K562 (cell line): ENCODE data around the gene THAP4. TPM values are rescaled to one million over a fixed set of nuclear protein-coding genes. Genes with fewer than 3 reads are reported as not detected.
"Not testable (repeated sequence)": the region's sequence is repeated elsewhere in the genome, so short reads cannot be mapped to it uniquely, and the experiment has no call there.

Experiments used
- ATAC-seq: fragments of 200-7000 bp; cut with Tn5 transposase; 3 replicates; pipeline ENCODE4 v1.9.1; 2020; ENCODE audit warnings: moderate library complexity
- BruUV-seq: library from RNA; stranded (reverse); fragments of 400-500 nt; replicated peaks from 2 replicates; lab custom pipeline; 2021; lab: Mats Ljungman, UMichigan
- CTCF ChIA-PET: fragments of 300-600 bp; formaldehyde crosslinking; extraction: SDS; loops from one replicate; lab custom pipeline; 2021; ENCODE audit warnings: low intra/inter-chr PET ratio; lab: Yijun Ruan, JAX
- POLR2A ChIA-PET: fragments of 300-600, 350-650 bp; sonication (Branson Sonifier 250); formaldehyde crosslinking; extraction: SDS; loops from one replicate; lab custom pipeline; 2021; ENCODE audit warnings: antibody characterized with exemption, inconsistent platforms; lab: Yijun Ruan, JAX
- DNase-seq, 4 experiments: peaks; one replicate each; pipeline versions ENCODE4 v3.0.0 to v3.0.0-alpha.2; 2011 to 2018; ENCODE audit warnings: low spot score in 3 of 4, mixed read lengths in 3 of 4; ENCODE audit errors: extremely low read depth in 1 of 4
- FAIRE-seq: peaks from 2 replicates; lab custom pipeline; 2011; peaks lifted over from hg19 to GRCh38; lab: Jason Lieb, UNC
- H2AFZ ChIP-seq: 2 replicates; pipeline ENCODE4 v1.6.0; 2011; ENCODE audit warnings: low read depth, low read length, control low read depth, inconsistent platforms
- H3K27ac ChIP-seq: fragments of 200-600 bp; 3 replicates; pipeline ENCODE4 v1.8.0; 2011; ENCODE audit warnings: low read depth, mild to moderate bottlenecking, control low read depth, inconsistent platforms, low read length, moderate library complexity, mixed read lengths; ENCODE audit errors: extremely low read depth
- H3K27me3 ChIP-seq, 2 experiments: fragments of 300-600 bp in 1 of 2; 2 replicates in 1 of 2; 3 replicates in 1 of 2; pipeline versions ENCODE4 v1.6.0 to v1.8.0; 2011; ENCODE audit warnings: inconsistent platforms in 2 of 2, low read length in 2 of 2, mild to moderate bottlenecking in 1 of 2, mixed read lengths in 1 of 2, moderate library complexity in 1 of 2; ENCODE audit not compliant: control insufficient read depth in 2 of 2, insufficient read depth in 2 of 2
- H3K36me3 ChIP-seq: fragments of 300-600 bp; 3 replicates; pipeline ENCODE4 v1.8.0; 2011; ENCODE audit warnings: mild to moderate bottlenecking, low read length, inconsistent platforms; ENCODE audit not compliant: control insufficient read depth, insufficient read depth
- H3K4me1 ChIP-seq, 2 experiments: fragments of 200-600 bp in 1 of 2; replicated peaks in 1 of 2; 2 replicates in 1 of 2; 3 replicates in 1 of 2; pipeline versions ENCODE4 v1.5.1 to v1.8.0; 2011; ENCODE audit warnings: inconsistent platforms in 2 of 2, low read length in 2 of 2, mild to moderate bottlenecking in 1 of 2, mixed read lengths in 1 of 2, moderate library complexity in 1 of 2; ENCODE audit not compliant: control insufficient read depth in 2 of 2, insufficient read depth in 2 of 2
- H3K4me2 ChIP-seq: 2 replicates; pipeline ENCODE4 v1.6.1; 2011; ENCODE audit warnings: low read length, control low read depth, inconsistent platforms, mixed read lengths; ENCODE audit not compliant: insufficient read depth
- H3K4me3 ChIP-seq: fragments of 200-600 bp; sonication (generic), shearing (Covaris generic); 2 replicates; pipeline ENCODE4 v1.5.1; 2016; ENCODE audit warnings: control low read depth, inconsistent platforms
- H3K79me2 ChIP-seq: fragments of 200-600 bp; 3 replicates; pipeline ENCODE4 v1.8.0; 2011; ENCODE audit warnings: low read length, inconsistent platforms; ENCODE audit not compliant: control insufficient read depth, insufficient read depth
- H3K9ac ChIP-seq, 2 experiments: 2 replicates each; pipeline versions ENCODE4 v1.6.0 to v1.6.1; 2011; ENCODE audit warnings: low read depth in 2 of 2, low read length in 2 of 2, control low read depth in 1 of 2, inconsistent platforms in 1 of 2, mild to moderate bottlenecking in 1 of 2, mixed read lengths in 1 of 2; ENCODE audit not compliant: insufficient read depth in 1 of 2
- H3K9me1 ChIP-seq: one replicate; pipeline ENCODE4 v1.6.0; 2011; ENCODE audit warnings: inconsistent platforms, mild to moderate bottlenecking, low read length, moderate library complexity; ENCODE audit not compliant: control insufficient read depth, insufficient read depth
- H3K9me3 ChIP-seq: replicated peaks from 2 replicates; pipeline ENCODE4 v1.5.1; 2011; ENCODE audit warnings: low read depth, low read length, inconsistent platforms; ENCODE audit not compliant: control insufficient read depth, insufficient read depth
- H4K20me1 ChIP-seq: replicated peaks from 2 replicates; pipeline ENCODE4 v1.6.1; 2011; ENCODE audit warnings: low read length, inconsistent platforms, mixed read lengths; ENCODE audit not compliant: control insufficient read depth, insufficient read depth
- L3MBTL2 ChIP-seq: fragments of 450-650 bp; IDR thresholded peaks from 2 replicates; pipeline ENCODE4 v1.6.1; 2016; ENCODE audit warnings: mild to moderate bottlenecking, moderate library complexity
- MYNN ChIP-seq, 2 experiments: sonication (generic); formaldehyde crosslinking in 1 of 2; IDR thresholded peaks; 2 replicates each; pipeline versions ENCODE4 v1.5.0 to v1.6.1; 2016 to 2020; ENCODE audit warnings: antibody characterized with exemption in 1 of 2, missing genetic modification reagents in 1 of 2
- SMAD4 ChIP-seq: fragments of 250-450 bp; sonication (Bioruptor Pico); conservative IDR thresholded peaks from 2 replicates; pipeline ENCODE4 v1.8.0; 2021; ENCODE audit warnings: inconsistent platforms, mild to moderate bottlenecking, moderate library complexity
- WGBS: fragments of 100-300 bp; shearing (Covaris generic); methylation state at CpG from one replicate; pipeline ENCODE4 v1.1.6; 2016; ENCODE audit warnings: low coverage, mixed read lengths; ENCODE audit not compliant: insufficient coverage; ENCODE audit errors: missing lambda C conversion rate; 5-methylcytosine and 5-hydroxymethylcytosine counted together
- in situ Hi-C: fragments of 300-500 bp; cut with MboI; formaldehyde crosslinking; loops from 4 replicates; pipeline ENCODE4 v1.15.0; 2018; ENCODE audit warnings: inconsistent platforms, mixed read lengths
- intact Hi-C: fragments of 100-400 bp; cut with micrococcal nuclease; formaldehyde crosslinking; loops from 2 replicates; pipeline ENCODE4 v1.14.2; 2022
- polyA plus RNA-seq, 8 experiments: library from polyadenylated mRNA; depleted of rRNA in 4 of 8; stranded (reverse) in 5 of 8; unstranded in 3 of 8; fragments of >200 nt; fragmentation: Nextera tagmentation in 2 of 8; fragmentation: Illumina TruSeq in 1 of 8; extraction: Ambion mirVana in 2 of 8; extraction: Trizol in 1 of 8; gene quantifications; 2 replicates each; pipeline versions ENCODE4 v1.2.1 to v1.2.3, GENCODE V29; 2011 to 2014; ENCODE audit warnings: inconsistent platforms in 1 of 8, missing spikeins in 1 of 8
- total RNA-seq, 7 experiments: library from RNA; depleted of rRNA in 6 of 7; stranded (reverse); fragments of >200 nt in 6 of 7; fragmentation: Illumina TruSeq in 2 of 7; extraction: Trizol in 2 of 7; gene quantifications; 2 replicates each; pipeline versions ENCODE4 v1.2.1 to v1.2.3, GENCODE V29; 2011 to 2021; ENCODE audit warnings: low replicate concordance in 1 of 7

THAP4 gene
- total and polyA plus RNA-seq, 9 of the 15 experiments (the other 6 are each of a cell fraction or from before 2014, with no cell fraction given): 8.6 to 60.9 (median 43.9) TPM

DNA sequence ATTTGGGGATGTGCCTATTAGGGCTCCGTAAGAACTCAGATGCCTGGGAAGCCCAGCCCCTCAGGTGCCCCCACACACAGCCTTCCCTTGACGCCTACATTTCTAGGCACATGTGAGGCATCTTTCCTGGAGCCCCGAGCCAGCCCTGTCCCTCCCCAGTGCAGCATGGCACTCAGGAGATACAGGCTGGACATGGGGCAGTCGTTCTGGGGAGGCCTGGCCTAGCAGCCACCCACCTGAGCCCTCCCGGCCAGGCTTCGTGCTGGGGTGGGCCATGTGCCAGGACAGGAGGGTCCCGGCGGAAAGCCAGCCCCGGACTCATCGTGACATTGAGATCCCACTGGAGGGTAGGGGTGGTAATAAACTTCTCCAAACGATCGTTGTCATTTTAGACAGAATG is 63.2 kb downstream of the THAP4 start (continued):
- TF ChIP-seq MYNN (IDR thresholded peaks at IDR 0.05): no peak
- no peak for TF ChIP-seq MYNN (CRISPR knock-in tag; IDR thresholded peaks at IDR 0.05)
- TF ChIP-seq L3MBTL2: no peak
- TF ChIP-seq SMAD4: no peak

DNA sequence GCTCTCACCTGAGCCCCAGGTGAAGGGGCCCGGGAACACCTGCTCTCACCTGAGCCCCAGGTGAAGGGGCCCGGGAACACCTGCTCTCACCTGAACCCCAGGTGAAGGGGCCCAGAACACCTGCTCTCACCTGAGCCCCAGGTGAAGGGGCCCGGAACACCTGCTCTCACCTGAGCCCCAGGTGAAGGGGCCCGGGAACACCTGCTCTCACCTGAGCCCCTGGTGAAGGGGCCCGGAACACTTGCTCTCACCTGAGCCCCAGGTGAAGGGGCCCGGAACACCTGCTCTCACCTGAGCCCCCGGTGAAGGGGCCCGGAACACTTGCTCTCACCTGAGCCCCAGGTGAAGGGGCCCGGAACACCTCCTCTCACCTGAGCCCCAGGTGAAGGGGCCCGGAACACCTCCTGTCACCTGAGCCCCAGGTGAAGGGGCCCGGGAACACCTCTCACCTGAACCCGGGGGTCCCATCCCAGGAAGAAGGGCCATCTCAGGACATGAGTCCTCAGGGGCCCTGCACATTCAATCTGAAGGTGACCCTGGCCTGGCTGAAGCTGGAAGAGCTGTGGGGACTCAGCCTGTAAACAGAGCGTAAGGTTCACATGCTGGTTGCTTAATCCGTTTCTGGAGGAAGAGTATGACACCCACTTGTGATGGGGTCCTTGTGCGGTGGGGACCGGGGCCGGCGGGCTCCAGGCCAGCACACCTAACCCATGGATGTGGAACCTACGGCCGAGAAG is 63.9 kb downstream of the THAP4 start:
- H3K9me3 ChIP-seq, H3K36me3 ChIP-seq, H3K9ac ChIP-seq, H3K27ac ChIP-seq, FAIRE-seq, H4K20me1 ChIP-seq, H3K9me1 ChIP-seq, ATAC-seq, POLR2A ChIA-PET, intact Hi-C loops, H2AFZ ChIP-seq, in situ Hi-C loops, H3K4me2 ChIP-seq, H3K27me3 ChIP-seq, DNase-seq, BruUV-seq, CTCF ChIA-PET, H3K4me3 ChIP-seq, H3K79me2 ChIP-seq: not testable (repeated sequence)
- 84% methylated on average over 10 of the region's 20 CpGs for WGBS
- H3K4me1 ChIP-seq: peaks cover 0 to 12% of the 10 kb centered on the region in 2 experiments; a peak in 2 of 5 replicates
